ENCODE measurements around the gene RBX1. TPM values are rescaled to one million over a fixed set of nuclear protein-coding genes. Genes with fewer than 3 reads are reported as not detected.

The RBX1 gene
- total and polyA plus RNA-seq, 2 of the 8 experiments (the other 6 are each of a cell fraction or from before 2014, with no cell fraction given): 76.5 to 119 TPM

- Histone ChIP-seq H3K4ac (replicated peaks; ENCODE audit: insufficient read length, low read depth, low read length) (no peak overlapping the region), H3K9ac (replicated peaks in 1 of 4; ENCODE audit: extremely low read depth in 1 of 4, low read depth in 3 of 4, low read length in 3 of 4) (no peak overlapping the region), H3K23ac (ENCODE audit: insufficient read length) (no peak overlapping the region), H2BK120ac (replicated peaks; ENCODE audit: low read depth, low read length) (no peak overlapping the region), H3K27ac (ENCODE audit: low read depth, low read length) (no peak overlapping the region), H2BK20ac (ENCODE audit: low read length) (no peak overlapping the region), H3K18ac (ENCODE audit: extremely low read depth, low read length) (no peak overlapping the region), H2BK15ac (ENCODE audit: low read length) (no peak overlapping the region), H2BK5ac (ENCODE audit: low read depth, low read length) (no peak overlapping the region), H4K5ac (ENCODE audit: insufficient read length, low read depth, low read length) (no peak overlapping the region), H3K4me2 (ENCODE audit: insufficient read depth in 1 of 2, low read depth in 2 of 2, low read length in 2 of 2) (no peak overlapping the region), H2AFZ (ENCODE audit: low read length) (no peak overlapping the region), H3K56ac (replicated peaks; ENCODE audit: insufficient read length, low read depth, low read length) (no peak overlapping the region), H3K23me2 (ENCODE audit: low read depth, low read length) (no peaks in the 10 kb centered on the region; the same call in 1 of the 2 replicates), H3K79me2 (ENCODE audit: control insufficient read depth in 1 of 2, insufficient read depth in 2 of 2, low read length in 2 of 2) (no peaks in the 10 kb centered on the region), H3K79me1 (ENCODE audit: low read depth, low read length) (no peaks in the 10 kb centered on the region), H2AK5ac (ENCODE audit: low read depth, low read length) (no peak overlapping the region), H3K9me3 (ENCODE audit: insufficient read depth in 2 of 2, low read depth in 1 of 2, low read length in 1 of 2) (no peaks in the 10 kb centered on the region), H2BK12ac (ENCODE audit: low read depth, low read length) (no peak overlapping the region), H3K27me3 (replicated peaks in 1 of 4; ENCODE audit: control insufficient read depth in 3 of 4, extremely low read depth in 1 of 4, insufficient read depth in 3 of 4, low read length in 3 of 4) (no peaks in the 10 kb centered on the region), H4K91ac (replicated peaks; ENCODE audit: insufficient read length, low read length) (no peak overlapping the region), H3K4me1 (replicated peaks in 1 of 4; ENCODE audit: control insufficient read depth in 3 of 4, insufficient read depth in 4 of 4, low read length in 3 of 4) (no peaks in the 10 kb centered on the region), H4K20me1 (replicated peaks in 1 of 2; ENCODE audit: control insufficient read depth in 1 of 2, insufficient read depth in 2 of 2, low read length in 2 of 2) (no peaks in the 10 kb centered on the region), H3K4me3 (ENCODE audit: extremely low read depth in 1 of 4, insufficient read depth in 2 of 4, low read depth in 3 of 4, low read length in 4 of 4) (no peak overlapping the region), H4K8ac (ENCODE audit: extremely low read depth, insufficient read depth, low read length) (no peak overlapping the region), H3K14ac (ENCODE audit: insufficient read length) (no peak overlapping the region), H3K36me3 (ENCODE audit: control insufficient read depth in 2 of 4, insufficient read depth in 4 of 4, low read length in 3 of 4) (no peaks in the 10 kb centered on the region)
- POLR2A ChIA-PET (ENCODE audit: partially characterized antibody): interaction anchor here (1.0 to 2.1 kb wide), 3 partner anchors 9 to 97 kb away, joined by 3 to 5 read pairs (median 3); partner anchors contain the start of gene EP300
- 94% methylated on average over 4 of the region's 4 CpGs; no CpG with 5 or more reads in 1 of the 2 experiments for WGBS, 2 experiments (ENCODE audit: extremely low coverage in 1 of 2, insufficient coverage in 1 of 2, insufficient read length in 1 of 2, insufficient replicate concordance in 2 of 2, low coverage in 1 of 2, low lambda C conversion rate in 2 of 2, missing lambda C conversion rate in 1 of 2)
- TF ChIP-seq POU5F1 (IDR thresholded peaks at IDR 0.05; ENCODE audit: low read depth, low read length) (no peak), GABPA (IDR thresholded peaks at IDR 0.05; ENCODE audit: borderline replicate concordance, insufficient read depth, low read length) (no peak)
- DNase-seq (ENCODE audit: low read depth in 1 of 2, low spot score in 2 of 2) (no peak), FAIRE-seq (no peak)
- CTCF ChIA-PET (ENCODE audit: partially characterized antibody): no interaction called here
Observed at GRCh38 chr22:40995821-40996220, 44.6 kb downstream of the RBX1 start.
